HEK293 (cell line): ENCODE data around the gene TIMP2.

Source experiments
- CTCF ChIA-PET: fragments of 350-600 bp; formaldehyde crosslinking; extraction: SDS; loops from one replicate; lab custom pipeline; 2021; ENCODE audit warnings: antibody characterized with exemption; lab: Yijun Ruan, JAX
- POLR2A ChIA-PET: fragments of 300-600 bp; formaldehyde crosslinking; extraction: SDS; loops from one replicate; lab custom pipeline; 2020; ENCODE audit warnings: antibody characterized with exemption, inconsistent platforms; lab: Yijun Ruan, JAX
- H3K27ac ChIP-seq: fragments of 200-500 bp; sonication (Bioruptor generic); 2 replicates; pipeline ENCODE4 v1.5.1; 2014; ENCODE audit warnings: low read depth, low read length, control low read depth, inconsistent platforms; ENCODE audit errors: extremely low read depth
- H3K36me3 ChIP-seq, 2 experiments: fragments of 200-500 bp in 1 of 2; sonication (Bioruptor generic) in 1 of 2; 1 replicate in 1 of 2; 2 replicates in 1 of 2; pipeline ENCODE4 v1.5.1; 2014 to 2017; ENCODE audit warnings: inconsistent platforms in 2 of 2, low read length in 2 of 2; ENCODE audit not compliant: control insufficient read depth in 2 of 2, insufficient read depth in 1 of 2
- H3K4me1 ChIP-seq: fragments of 200-500 bp; sonication (Bioruptor generic); 2 replicates; pipeline ENCODE4 v1.5.1; 2014; ENCODE audit warnings: mild to moderate bottlenecking, low read length, inconsistent platforms; ENCODE audit not compliant: control insufficient read depth, insufficient read depth
- H3K4me3 ChIP-seq: 2 replicates; pipeline ENCODE4 v1.5.1; 2011; ENCODE audit warnings: low read depth, mild to moderate bottlenecking, control low read depth, low read length, moderate library complexity
- H3K9me3 ChIP-seq: fragments of 200-500 bp; sonication (Bioruptor generic); 2 replicates; pipeline ENCODE4 v1.5.1; 2014; ENCODE audit warnings: low read depth, low read length, inconsistent platforms; ENCODE audit not compliant: control insufficient read depth, insufficient read depth
- RBAK ChIP-seq: fragments of 450-650 bp; formaldehyde crosslinking; IDR thresholded peaks from 2 replicates; pipeline ENCODE4 v1.5.1; 2016; ENCODE audit warnings: missing biosample characterization, missing genetic modification characterization
- REST ChIP-seq: fragments of 450-650 bp; formaldehyde crosslinking; IDR thresholded peaks from 2 replicates; pipeline ENCODE4 v1.5.1; 2016; ENCODE audit warnings: missing biosample characterization, missing genetic modification characterization
- SP2 ChIP-seq: fragments of 450-650 bp; formaldehyde crosslinking; IDR thresholded peaks from 2 replicates; pipeline ENCODE4 v1.5.1; 2016; ENCODE audit warnings: missing biosample characterization, missing genetic modification characterization
- ZBTB10 ChIP-seq: fragments of 450-650 bp; formaldehyde crosslinking; IDR thresholded peaks from 2 replicates; pipeline ENCODE4 v1.5.1; 2016; ENCODE audit warnings: missing biosample characterization, missing genetic modification characterization
- ZBTB11 ChIP-seq: fragments of 450-650 bp; formaldehyde crosslinking; conservative IDR thresholded peaks from 2 replicates; pipeline ENCODE4 v1.5.1; 2016; ENCODE audit warnings: low read depth, missing biosample characterization, missing genetic modification characterization
- ZBTB21 ChIP-seq: fragments of 450-650 bp; formaldehyde crosslinking; IDR thresholded peaks from 2 replicates; pipeline ENCODE4 v1.5.1; 2017; ENCODE audit warnings: missing biosample characterization, missing genetic modification characterization
- ZBTB7A ChIP-seq: fragments of 450-650 bp; formaldehyde crosslinking; IDR thresholded peaks from 2 replicates; pipeline ENCODE4 v1.5.1; 2016; ENCODE audit warnings: low read depth, missing biosample characterization, missing genetic modification characterization
- ZBTB8A ChIP-seq: fragments of 450-650 bp; formaldehyde crosslinking; IDR thresholded peaks from 2 replicates; pipeline ENCODE4 v1.5.1; 2016; ENCODE audit warnings: missing biosample characterization, missing genetic modification characterization
- ZNF114 ChIP-seq: fragments of 450-650 bp; formaldehyde crosslinking; IDR thresholded peaks from 2 replicates; pipeline ENCODE4 v1.5.0; 2017; ENCODE audit warnings: missing biosample characterization, missing genetic modification characterization
- ZNF2 ChIP-seq: fragments of 450-650 bp; formaldehyde crosslinking; IDR thresholded peaks from 2 replicates; pipeline ENCODE4 v1.5.1; 2016; ENCODE audit warnings: missing biosample characterization, missing genetic modification characterization
- ZNF202 ChIP-seq: fragments of 450-650 bp; formaldehyde crosslinking; IDR thresholded peaks from 2 replicates; pipeline ENCODE4 v1.5.1; 2016; ENCODE audit warnings: missing biosample characterization, missing genetic modification characterization, borderline replicate concordance
- ZNF366 ChIP-seq: fragments of 450-650 bp; formaldehyde crosslinking; conservative IDR thresholded peaks from 2 replicates; pipeline ENCODE4 v1.5.1; 2016; ENCODE audit warnings: missing biosample characterization, missing genetic modification characterization
- ZNF548 ChIP-seq: fragments of 450-650 bp; formaldehyde crosslinking; IDR thresholded peaks from 2 replicates; pipeline ENCODE4 v1.5.1; 2016; ENCODE audit warnings: missing biosample characterization, missing genetic modification characterization
- ZNF76 ChIP-seq: fragments of 450-650 bp; formaldehyde crosslinking; IDR thresholded peaks from 2 replicates; pipeline ENCODE4; 2016; ENCODE audit warnings: low read depth, missing biosample characterization, missing genetic modification characterization, borderline replicate concordance
- ZNF776 ChIP-seq: fragments of 450-650 bp; formaldehyde crosslinking; IDR thresholded peaks from 2 replicates; pipeline ENCODE4 v1.5.0; 2017; ENCODE audit warnings: missing biosample characterization, missing genetic modification characterization, borderline replicate concordance

TIMP2 gene

GRCh38 chr17:78886954-78887353 is 38.2 kb downstream of the TIMP2 start:
- POLR2A ChIA-PET = no interaction called here
- H3K36me3 ChIP-seq = no peaks in the 10 kb centered on the region
- no peak overlapping the region for H3K4me3 ChIP-seq
- TF ChIP-seq ZNF366 (tag by site-specific recombination) (no peak), ZBTB10 (tag by site-specific recombination) (no peak), ZNF776 (tag by site-specific recombination) (no peak), ZNF202 (tag by site-specific recombination) (no peak), ZNF114 (tag by site-specific recombination) (no peak), REST (tag by site-specific recombination) (no peak), ZNF548 (tag by site-specific recombination) (no peak), ZBTB7A (tag by site-specific recombination) (no peak), ZNF2 (tag by site-specific recombination) (no peak)
- no peak overlapping the region for H3K27ac ChIP-seq
- no peaks in the 10 kb centered on the region for H3K4me1 ChIP-seq
- CTCF ChIA-PET = interaction anchor here (0.6 to 3.3 kb wide), 2 partner anchors 21 to 31 kb away, joined by 3 to 19 read pairs; no protein-coding TSS in a partner anchor
- H3K9me3 ChIP-seq = no peaks in the 10 kb centered on the region

- ChIA-PET CTCF (interaction anchor here (0.7 kb wide), 1 partner anchor 21 kb away, joined by 5 read pairs; no protein-coding TSS in a partner anchor), POLR2A (interaction anchor here (0.6 to 0.8 kb wide), 2 partner anchors 11 to 35 kb away, joined by 3 to 4 read pairs; no protein-coding TSS in a partner anchor)
- Histone ChIP-seq H3K4me1 (no peaks in the 10 kb centered on the region), H3K36me3 (no peaks in the 10 kb centered on the region)
- no peak for TF ChIP-seq ZBTB11 (tag by site-specific recombination)
- TF ChIP-seq ZNF76 (tag by site-specific recombination) = no peak
- TF ChIP-seq RBAK (tag by site-specific recombination) = no peak
- no peak for TF ChIP-seq ZBTB8A (tag by site-specific recombination)
- TF ChIP-seq SP2 = no peak
- TF ChIP-seq ZBTB21 (tag by site-specific recombination) = no peak
- TF ChIP-seq, all 188 proteins: peak for 0
- Histone ChIP-seq H3K27ac (no peak overlapping the region), H3K4me3 (no peak overlapping the region), H3K9me3 (no peaks in the 10 kb centered on the region)
These were observed 39.2 kb downstream of the TIMP2 start for GRCh38 chr17:78885956-78886355.
